ENCODE results near the gene ICA1L.
A peak's percentile ranks its signal among the peaks of the same experiment; 100 is the strongest.

ICA1L gene

DNA sequence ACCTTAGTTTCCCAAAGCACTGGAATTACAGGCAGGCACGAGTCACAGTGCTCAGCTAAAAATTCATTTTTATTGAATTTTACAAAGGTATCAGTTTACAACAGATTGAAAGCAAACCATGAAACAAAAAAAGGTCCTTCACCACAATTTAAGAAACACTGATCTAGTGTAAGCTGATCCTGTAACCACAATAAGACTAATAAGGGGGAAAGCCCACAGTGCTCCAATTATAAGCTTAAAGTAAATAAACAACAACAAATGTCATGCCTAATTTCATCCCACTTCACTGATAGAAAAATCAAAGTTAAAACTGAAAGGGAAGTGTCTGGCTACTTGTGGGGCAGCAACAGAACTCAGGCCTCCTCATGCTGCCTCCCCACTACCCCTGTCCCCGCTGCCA is 49.2 kb downstream of the ICA1L start (continued):
- no peak for TF ChIP-seq ZNF341 (tag by site-specific recombination; IDR thresholded peaks at IDR 0.05; ENCODE audit: low read depth)
- TF ChIP-seq, protein P1, sequence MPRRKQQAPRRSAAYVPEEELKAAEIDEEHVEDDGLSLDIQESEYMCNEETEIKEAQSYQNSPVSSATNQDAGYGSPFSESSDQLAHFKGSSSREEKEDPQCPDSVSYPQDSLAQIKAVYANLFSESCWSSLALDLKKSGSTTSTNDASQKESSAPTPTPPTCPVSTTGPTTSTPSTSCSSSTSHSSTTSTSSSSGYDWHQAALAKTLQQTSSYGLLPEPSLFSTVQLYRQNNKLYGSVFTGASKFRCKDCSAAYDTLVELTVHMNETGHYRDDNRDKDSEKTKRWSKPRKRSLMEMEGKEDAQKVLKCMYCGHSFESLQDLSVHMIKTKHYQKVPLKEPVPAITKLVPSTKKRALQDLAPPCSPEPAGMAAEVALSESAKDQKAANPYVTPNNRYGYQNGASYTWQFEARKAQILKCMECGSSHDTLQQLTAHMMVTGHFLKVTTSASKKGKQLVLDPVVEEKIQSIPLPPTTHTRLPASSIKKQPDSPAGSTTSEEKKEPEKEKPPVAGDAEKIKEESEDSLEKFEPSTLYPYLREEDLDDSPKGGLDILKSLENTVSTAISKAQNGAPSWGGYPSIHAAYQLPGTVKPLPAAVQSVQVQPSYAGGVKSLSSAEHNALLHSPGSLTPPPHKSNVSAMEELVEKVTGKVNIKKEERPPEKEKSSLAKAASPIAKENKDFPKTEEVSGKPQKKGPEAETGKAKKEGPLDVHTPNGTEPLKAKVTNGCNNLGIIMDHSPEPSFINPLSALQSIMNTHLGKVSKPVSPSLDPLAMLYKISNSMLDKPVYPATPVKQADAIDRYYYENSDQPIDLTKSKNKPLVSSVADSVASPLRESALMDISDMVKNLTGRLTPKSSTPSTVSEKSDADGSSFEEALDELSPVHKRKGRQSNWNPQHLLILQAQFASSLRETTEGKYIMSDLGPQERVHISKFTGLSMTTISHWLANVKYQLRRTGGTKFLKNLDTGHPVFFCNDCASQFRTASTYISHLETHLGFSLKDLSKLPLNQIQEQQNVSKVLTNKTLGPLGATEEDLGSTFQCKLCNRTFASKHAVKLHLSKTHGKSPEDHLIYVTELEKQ (tag by site-specific recombination; IDR thresholded peaks at IDR 0.05; ENCODE audit: borderline replicate concordance), result peak; percentile 72
- TF ChIP-seq ZNF350 (tag by site-specific recombination; IDR thresholded peaks at IDR 0.05), result no peak
- TF ChIP-seq ZNF174 (tag by site-specific recombination; IDR thresholded peaks at IDR 0.05), result no peak
- TF ChIP-seq, protein P2, sequence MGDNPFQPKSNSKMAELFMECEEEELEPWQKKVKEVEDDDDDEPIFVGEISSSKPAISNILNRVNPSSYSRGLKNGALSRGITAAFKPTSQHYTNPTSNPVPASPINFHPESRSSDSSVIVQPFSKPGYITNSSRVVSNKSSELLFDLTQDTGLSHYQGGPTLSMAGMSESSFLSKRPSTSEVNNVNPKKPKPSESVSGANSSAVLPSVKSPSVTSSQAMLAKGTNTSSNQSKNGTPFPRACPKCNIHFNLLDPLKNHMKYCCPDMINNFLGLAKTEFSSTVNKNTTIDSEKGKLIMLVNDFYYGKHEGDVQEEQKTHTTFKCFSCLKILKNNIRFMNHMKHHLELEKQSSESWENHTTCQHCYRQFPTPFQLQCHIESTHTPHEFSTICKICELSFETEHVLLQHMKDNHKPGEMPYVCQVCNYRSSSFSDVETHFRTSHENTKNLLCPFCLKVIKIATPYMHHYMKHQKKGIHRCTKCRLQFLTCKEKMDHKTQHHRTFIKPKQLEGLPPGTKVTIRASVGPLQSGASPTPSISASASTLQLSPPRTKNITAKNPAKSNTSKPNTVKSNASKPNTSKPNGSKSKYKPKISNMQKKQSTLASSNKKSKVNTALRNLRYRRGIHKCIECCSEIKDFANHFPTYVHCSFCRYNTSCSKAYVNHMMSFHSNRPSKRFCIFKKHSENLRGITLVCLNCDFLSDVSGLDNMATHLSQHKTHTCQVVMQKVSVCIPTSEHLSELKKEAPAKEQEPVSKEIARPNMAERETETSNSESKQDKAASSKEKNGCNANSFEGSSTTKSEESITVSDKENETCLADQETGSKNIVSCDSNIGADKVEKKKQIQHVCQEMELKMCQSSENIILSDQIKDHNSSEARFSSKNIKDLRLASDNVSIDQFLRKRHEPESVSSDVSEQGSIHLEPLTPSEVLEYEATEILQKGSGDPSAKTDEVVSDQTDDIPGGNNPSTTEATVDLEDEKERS (tag by site-specific recombination; IDR thresholded peaks at IDR 0.05), result no peak
- TF ChIP-seq ZNF10 (tag by site-specific recombination; IDR thresholded peaks at IDR 0.05), result no peak
- no peak for TF ChIP-seq ZNF585B (tag by site-specific recombination; IDR thresholded peaks at IDR 0.05)
- no peak for TF ChIP-seq ZSCAN4 (tag by site-specific recombination; IDR thresholded peaks at IDR 0.05)
- 0 out of 2 replicates have a peak, but pooled peaks have one; percentile 54 for TF ChIP-seq ZNF24 (tag by site-specific recombination; IDR thresholded peaks at IDR 0.05)
- peak; percentile 96 for TF ChIP-seq FEZF1 (tag by site-specific recombination; IDR thresholded peaks at IDR 0.05)
- TF ChIP-seq ZNF140 (tag by site-specific recombination; IDR thresholded peaks at IDR 0.05), result no peak
- TF ChIP-seq ZNF48 (tag by site-specific recombination; IDR thresholded peaks at IDR 0.05), result no peak
- TF ChIP-seq ZNF398 (tag by site-specific recombination; IDR thresholded peaks at IDR 0.05), result peak; percentile 42; the same call in 1 of the 2 replicates
- TF ChIP-seq, protein P3, sequence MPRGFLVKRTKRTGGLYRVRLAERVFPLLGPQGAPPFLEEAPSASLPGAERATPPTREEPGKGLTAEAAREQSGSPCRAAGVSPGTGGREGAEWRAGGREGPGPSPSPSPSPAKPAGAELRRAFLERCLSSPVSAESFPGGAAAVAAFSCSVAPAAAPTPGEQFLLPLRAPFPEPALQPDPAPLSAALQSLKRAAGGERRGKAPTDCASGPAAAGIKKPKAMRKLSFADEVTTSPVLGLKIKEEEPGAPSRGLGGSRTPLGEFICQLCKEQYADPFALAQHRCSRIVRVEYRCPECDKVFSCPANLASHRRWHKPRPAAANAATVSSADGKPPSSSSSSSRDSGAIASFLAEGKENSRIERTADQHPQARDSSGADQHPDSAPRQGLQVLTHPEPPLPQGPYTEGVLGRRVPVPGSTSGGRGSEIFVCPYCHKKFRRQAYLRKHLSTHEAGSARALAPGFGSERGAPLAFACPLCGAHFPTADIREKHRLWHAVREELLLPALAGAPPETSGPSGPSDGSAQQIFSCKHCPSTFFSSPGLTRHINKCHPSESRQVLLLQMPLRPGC (tag by site-specific recombination; IDR thresholded peaks at IDR 0.05), result peak; percentile 83
- TF ChIP-seq, protein P4, sequence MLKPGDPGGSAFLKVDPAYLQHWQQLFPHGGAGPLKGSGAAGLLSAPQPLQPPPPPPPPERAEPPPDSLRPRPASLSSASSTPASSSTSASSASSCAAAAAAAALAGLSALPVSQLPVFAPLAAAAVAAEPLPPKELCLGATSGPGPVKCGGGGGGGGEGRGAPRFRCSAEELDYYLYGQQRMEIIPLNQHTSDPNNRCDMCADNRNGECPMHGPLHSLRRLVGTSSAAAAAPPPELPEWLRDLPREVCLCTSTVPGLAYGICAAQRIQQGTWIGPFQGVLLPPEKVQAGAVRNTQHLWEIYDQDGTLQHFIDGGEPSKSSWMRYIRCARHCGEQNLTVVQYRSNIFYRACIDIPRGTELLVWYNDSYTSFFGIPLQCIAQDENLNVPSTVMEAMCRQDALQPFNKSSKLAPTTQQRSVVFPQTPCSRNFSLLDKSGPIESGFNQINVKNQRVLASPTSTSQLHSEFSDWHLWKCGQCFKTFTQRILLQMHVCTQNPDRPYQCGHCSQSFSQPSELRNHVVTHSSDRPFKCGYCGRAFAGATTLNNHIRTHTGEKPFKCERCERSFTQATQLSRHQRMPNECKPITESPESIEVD (tag by site-specific recombination; IDR thresholded peaks at IDR 0.05), result peak; percentile 96
- TF ChIP-seq KLF8 (tag by site-specific recombination; IDR thresholded peaks at IDR 0.05), result peak; percentile 86
- peak; percentile 95 for TF ChIP-seq BCL11A (tag by site-specific recombination; IDR thresholded peaks at IDR 0.05; ENCODE audit: low read depth)
- no peak for TF ChIP-seq ZNF596 (tag by site-specific recombination; IDR thresholded peaks at IDR 0.05)
- TF ChIP-seq ZNF366 (tag by site-specific recombination; conservative IDR thresholded peaks at IDR 0.05), result peak; percentile 76
- no peak for TF ChIP-seq MZF1 (tag by site-specific recombination; IDR thresholded peaks at IDR 0.05; ENCODE audit: borderline replicate concordance)
- peak; percentile 51; the same call in 1 of the 2 replicates for TF ChIP-seq ZNF148 (tag by site-specific recombination; IDR thresholded peaks at IDR 0.05; ENCODE audit: borderline replicate concordance)
- TF ChIP-seq ZSCAN30 (tag by site-specific recombination; IDR thresholded peaks at IDR 0.05), result no peak
- TF ChIP-seq ZFHX2 (tag by site-specific recombination; conservative IDR thresholded peaks at IDR 0.05), result peak; percentile 40
- TF ChIP-seq SCRT1 (tag by site-specific recombination; IDR thresholded peaks at IDR 0.05; ENCODE audit: borderline replicate concordance), result peak; percentile 61; the same call in 1 of the 2 replicates
- TF ChIP-seq ZNF184 (tag by site-specific recombination; IDR thresholded peaks at IDR 0.05), result no peak

Data from HEK293 (cell line).